MV-4-11 (cell line): ENCODE results near the gene ZSWIM7.

ENCODE experiments used
- DNase-seq: peaks from one replicate; lab custom pipeline; 2025; lab: John Stamatoyannopoulos, UW

Gene ZSWIM7, protein sequence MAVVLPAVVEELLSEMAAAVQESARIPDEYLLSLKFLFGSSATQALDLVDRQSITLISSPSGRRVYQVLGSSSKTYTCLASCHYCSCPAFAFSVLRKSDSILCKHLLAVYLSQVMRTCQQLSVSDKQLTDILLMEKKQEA

DNA sequence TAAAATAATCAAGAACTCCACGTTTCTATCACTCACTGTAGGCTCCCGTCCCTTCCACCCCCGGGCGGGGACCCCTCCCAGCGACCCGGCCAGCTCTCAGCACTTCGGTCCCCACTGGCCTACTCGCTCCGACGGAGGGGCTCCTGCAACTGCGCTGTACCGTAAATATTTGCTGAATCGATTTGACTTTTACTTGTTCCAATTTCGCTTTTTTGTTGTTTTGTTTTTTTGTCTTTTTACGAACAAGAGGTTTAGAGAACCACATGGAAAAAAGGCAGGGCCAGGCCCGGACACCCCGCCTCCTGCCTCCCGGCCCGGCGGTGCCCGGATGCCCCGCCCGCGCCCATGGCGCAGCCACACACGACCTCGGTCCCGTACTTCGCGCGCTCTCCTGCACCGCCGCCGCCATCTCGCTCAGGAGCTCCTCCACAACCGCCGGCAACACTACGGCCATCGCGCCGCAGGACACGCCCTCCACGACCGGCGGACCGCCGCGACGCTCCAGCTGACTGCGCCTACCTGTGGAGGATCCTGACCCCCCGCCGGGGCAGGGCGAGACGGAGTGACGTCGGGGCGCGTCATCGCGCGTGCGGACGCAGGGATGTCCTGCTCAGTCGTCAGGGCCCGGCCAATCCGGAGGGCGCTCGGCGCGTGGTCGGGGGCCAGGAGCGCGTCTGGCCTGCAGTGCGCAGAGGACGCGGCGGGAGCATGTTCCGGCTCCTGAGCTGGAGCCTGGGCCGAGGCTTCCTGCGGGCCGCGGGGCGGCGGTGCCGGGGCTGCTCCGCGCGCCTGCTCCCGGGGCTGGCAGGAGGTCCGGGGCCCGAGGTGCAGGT, at the start of gene ZSWIM7, which contains the start of gene TTC19:
ZSWIM7 (minus strand) TSS at position 564 of the 833 bp plus-strand sequence; CDS start at position 454, 110 bp downstream.
TTC19 (plus strand) TSS at position 684 of the 833 bp plus-strand sequence; CDS start at position 709, 25 bp downstream.
- DNase-seq = peak; percentile 88

DNA sequence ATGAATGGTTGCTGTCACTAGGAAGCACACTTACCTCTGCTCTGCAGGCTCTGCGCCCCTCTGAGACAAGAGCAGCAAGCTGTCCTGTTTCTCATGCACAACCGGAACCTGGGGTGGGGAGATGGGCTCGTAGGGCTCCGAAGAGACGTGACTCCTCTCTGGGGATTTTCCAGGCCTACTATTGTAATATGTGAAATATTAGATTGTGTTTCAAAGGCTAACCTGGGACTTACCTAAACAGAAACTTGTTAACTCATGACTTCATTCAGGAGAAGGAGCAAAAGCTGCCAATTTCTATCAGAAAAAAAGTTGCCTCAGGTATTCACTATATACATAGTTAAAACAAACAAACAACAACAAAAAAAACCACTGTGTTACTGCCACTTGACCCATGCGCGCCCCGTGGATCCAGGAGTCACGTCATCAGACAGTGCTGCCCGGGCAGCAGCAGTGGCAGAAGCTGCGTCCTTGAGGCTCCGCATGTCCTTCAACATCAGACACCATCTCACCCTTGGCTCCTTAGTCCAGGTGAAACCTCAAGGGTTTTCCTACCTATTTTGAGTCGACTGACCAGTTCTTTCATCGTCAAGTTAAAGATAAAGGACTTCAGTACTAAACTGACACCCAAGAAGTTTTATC, 49.4 kb upstream of the ZSWIM7 start:
- no peak for DNase-seq

DNA sequence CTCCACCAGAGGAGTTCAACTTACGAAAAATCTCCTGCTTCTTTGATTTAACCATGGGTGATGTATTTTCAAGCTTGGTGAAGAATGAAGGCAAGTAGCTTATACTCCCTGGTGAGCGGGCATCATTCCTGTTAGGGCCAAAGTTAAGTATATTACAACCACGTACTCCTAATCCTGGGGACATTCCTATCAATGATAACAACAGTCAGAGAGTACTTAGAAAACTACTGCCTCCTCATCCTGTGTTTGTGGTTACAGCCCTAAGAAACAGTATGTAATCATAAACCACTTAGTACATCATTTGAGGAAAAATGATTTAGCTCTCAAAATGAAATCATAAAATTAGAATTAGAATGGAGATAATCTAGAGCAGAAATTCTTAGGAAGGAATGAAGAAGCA, 47.5 kb upstream of the ZSWIM7 start:
- no peak for DNase-seq

DNA sequence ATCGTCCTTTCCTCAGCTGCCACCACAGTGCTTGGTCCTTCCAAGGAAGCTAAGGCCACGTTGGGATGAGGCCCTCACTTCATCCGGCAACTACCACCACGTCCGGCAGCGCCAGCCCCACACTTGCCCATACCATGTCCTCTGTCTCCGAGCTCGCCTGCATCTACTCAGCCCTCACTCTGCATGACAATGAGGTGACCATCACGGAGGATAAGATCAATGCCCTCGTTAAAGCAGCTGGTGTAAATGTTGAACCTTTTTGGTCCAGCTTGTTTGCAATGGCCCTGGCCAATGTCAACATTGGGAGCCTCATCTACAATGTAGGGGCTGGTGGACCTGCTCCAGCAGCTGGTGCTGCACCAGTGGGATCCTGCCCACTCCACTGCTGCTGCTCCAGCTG, 45.0 kb upstream of the ZSWIM7 start:
- DNase-seq = no peak

DNA sequence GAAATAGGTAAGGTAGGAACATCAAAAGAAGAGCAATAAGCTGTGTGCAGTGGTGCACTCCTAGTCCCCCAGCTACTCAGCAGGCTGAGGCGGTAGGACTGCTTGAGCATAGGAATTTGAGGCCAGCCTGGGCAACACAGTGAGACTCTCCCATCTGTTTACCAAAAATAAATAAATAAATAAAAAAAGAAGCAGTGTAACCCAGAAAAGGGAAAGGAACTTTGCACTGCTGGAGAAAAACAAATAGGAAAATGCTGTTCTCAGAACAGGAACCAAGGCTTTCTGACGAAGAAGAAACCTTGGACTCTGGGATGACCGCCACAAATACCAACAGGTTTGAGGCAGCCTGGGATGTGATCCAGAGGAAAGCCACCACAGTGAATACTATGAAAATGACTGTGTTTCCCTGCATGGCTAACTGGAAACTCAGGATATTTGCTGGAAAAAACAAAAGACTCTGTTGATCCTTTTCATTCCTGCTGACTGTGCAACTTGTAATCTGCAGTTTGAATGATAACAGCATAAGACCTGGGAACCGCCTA, 41.3 kb upstream of the ZSWIM7 start:
- DNase-seq = no peak

DNA sequence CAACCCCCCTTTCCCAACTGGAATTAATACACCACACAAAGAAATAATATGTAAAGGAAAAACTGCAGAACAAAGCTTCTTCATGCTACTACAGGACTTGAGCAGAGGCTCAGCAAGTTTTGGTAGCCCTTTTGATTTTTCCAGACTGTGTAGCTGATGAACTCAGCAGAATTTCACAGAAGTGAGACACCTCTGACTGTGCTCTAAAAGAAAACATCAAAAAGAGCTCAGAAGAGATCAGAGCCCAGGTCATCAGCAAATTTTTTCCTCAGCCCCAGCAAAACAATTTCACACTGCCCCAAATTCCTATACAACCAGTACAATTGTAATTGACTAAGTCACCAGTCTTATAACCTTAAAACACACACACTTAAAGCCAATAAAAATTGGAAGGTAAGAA, 38.1 kb upstream of the ZSWIM7 start:
- DNase-seq = no peak

DNA sequence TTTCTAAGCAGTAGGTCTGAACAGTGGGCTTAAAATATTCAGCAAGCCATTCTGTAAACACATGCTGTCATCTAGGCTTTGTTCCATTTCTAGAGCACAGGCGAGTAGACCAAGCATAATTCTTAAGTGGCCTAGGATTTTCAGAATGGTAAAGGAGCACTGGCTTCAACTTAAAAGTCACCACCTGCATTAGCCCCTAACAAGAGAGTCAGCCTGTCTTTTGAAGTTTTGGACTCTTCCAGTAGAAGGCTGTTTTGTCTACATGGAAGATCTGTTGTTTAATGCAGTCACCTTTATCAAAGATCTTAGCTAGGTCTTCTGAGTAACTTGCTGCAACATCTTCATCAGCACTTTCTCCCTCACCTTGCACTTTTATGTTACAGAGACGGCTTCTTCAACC, 36.8 kb upstream of the ZSWIM7 start:
- no peak for DNase-seq

DNA sequence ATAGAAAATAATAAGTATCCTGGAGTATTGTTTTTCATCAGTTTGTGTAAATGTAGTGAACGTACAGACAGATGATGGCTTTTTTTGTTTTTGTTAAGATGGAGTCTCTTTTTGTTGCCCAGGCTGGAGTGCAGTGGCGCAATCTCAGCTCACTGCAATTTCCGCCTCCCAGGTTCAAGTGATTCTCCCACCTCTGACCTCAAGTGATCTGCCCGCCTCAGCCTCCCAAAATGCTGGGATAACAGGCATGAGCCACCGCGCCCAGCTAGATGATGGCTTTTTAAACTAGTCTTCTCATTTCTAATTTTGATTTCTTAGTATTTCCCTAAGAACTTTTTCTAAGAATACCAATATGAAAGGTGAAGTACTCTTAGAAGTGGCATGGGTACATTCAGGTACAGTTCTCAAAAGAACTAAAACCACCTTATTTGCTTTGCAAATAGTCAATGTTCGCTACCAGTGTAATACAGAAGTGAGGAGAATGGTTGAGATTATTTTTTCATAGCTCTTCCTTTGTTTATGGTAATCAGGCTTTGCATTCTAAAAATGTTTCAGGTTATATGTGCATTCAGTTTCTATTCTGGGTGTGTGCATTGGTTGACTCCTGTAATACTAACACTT, 34.3 kb upstream of the ZSWIM7 start:
- DNase-seq = no peak

DNA sequence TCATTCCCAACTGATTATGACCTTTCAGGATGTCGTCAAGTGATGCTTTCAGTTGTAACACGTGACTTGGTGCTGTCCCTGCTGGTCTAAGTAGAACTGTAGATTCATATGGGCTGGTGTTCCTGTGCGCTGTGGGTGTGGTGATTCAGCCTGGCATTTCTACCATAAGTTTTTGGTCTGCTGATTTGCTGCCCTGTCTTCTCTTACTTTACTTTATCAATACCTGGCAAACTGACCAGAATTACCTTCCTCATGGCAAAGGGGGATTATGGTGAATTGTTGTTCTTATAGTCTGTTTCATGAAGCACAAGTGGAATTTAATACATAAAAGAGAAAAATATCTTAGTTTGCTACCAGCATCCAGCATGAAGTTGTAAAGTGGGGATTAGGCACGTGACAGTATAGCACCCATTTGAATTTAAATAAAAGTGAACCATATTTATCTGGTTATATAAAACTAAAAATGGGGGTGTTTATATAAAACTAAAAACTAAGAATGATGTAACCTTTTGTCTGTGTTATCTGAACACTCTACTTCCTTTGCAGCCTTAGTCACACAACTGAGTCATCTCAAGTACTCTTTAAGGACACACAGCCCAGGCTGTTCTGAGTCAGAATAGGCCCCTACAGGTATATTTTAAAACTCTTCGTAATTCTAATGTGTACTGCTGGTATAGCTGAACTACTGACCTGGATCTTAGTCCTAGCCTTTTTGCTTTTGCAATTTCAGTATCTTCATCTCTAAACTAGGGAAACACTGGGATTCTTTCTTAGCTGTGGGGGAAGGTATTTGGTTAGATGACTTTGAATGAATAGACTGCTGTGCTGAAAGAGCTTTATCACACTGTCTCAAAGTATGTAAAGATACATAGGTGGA, 28.4 kb upstream of the ZSWIM7 start:
- peak; percentile 66 for DNase-seq

DNA sequence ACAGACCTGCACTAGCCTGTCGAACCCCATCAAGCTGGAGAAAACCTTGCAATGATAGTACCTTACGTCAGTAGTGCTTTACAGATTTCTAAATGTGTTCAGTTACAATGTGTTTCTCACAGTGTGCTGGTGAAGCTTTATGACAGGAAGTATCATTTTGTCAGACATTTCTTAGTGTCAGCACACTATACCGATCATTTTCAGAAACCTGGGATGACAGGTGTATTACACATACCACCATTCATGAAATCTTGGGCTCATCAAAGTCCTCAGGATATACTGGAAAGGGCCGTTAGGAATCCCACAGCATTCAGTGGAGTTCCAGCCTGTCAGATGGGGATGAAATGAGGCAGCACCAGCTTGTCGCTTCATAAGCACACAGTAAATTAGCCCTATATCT, 27.4 kb upstream of the ZSWIM7 start:
- DNase-seq = no peak

DNA sequence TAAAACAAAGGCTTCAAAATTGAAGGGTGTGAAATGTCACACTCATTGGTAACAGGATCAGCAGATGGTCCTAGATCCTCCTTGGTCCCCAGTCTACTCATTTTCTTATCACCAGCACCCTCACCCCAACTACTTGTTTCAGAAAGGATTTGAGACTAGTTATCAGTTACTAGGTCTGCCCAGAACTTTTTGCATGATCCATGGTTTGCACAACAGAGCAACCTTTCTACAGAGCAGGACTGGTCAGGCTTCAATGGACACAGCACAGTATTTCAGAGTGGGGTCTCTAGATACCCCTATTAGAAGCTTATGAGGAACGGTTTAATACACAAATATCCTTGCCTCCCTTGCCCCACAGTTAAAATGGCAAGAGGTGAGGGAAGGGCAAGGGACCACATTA, 25.7 kb upstream of the ZSWIM7 start:
- DNase-seq = no peak

DNA sequence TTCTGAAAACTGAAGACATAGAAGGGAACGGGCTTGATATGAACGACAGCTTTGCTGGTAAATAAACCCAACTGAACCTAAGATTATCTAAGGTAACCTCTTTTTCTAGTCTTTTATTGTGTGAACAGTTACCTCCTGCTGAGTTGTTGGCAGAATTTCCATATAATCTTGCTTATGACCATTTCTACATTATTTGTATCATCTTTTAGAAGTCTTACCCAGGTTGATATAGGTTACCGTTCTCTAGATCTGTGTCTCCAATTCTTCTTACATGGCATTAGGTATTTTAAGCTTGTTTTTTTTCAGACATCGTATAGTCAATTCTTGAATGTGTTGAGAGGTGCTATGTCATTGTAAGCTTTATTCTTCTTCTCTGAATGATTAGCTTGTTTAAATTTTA, 24.4 kb upstream of the ZSWIM7 start:
- DNase-seq = no peak

DNA sequence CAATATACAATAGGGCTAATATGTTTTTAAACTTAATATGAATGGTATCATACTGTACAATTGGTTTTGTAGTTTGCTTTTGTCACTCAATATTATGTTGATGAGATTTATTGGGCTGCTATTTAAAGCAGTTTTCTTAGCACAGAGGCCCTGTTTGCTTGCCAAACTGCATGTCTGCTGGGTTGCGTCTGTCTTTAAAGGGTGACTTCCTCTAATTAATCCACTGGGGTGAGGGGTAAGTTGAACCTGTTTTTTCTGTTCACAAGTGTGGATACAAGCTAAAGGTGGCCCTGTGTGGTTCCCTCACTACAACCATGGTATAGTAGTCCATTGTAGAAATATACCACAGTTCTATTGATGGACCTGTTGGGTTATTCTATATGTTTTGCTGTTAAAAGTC, 19.8 kb upstream of the ZSWIM7 start:
- peak; percentile 18 for DNase-seq

DNA sequence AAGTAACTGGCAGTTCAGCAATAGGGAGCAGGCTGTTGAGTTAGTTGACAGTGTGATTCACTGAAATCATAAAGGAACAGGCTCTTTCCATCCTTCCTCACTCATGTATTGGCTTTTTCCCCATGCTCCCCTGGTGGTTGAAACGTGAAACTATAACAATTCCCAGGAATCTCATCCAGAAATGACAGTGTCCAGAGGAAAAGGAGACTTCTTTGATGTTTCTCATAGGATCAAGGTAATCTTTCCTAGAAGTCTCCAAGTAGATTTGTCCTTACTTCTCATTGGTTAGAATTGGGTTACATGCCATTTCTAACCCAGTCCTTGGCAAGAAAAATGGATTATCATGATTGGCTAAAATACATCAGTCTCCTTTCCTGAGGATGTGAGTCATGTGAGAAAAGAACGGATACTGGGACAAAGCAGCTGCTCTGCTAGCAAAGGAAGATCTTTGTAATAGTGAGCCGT, 14.5 kb upstream of the ZSWIM7 start:
- no peak for DNase-seq

DNA sequence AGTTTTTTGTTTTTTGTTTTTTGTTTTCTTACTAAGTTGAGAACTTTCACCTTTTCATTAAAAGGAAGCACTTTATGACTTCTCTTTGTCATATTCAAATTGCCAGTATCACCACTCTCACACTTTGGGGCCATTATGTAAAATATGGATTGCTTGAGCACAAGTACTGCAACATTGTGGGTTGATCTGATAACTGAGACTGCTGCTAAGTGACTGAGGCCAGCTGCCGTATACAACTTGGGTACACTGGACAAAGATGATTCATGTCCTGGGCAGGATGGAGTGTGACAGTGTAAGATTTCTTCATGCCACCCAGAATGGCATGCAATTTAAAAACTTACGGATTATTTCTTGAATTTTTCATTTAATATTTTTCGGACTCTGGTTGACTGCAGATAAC, 7.9 kb upstream of the ZSWIM7 start:
- DNase-seq = no peak

DNA sequence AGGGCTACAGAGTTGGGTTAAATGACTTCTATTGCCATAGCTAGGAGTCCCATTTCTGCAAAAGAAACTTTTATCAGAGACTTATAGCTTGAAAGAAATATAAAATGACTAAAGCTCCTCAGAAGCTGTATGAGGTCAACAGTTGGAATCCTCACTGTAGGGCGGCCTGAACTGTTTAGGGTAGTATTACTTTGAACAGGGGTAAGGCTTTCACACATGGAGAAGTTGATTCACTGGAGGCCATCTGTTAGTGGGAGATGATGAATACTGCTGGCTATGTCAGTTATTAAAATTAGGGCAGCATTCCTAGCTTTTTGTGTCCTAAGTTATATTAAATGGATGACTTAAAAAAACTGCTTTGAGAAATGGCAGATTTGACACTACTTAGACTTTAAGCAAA, 6.1 kb upstream of the ZSWIM7 start:
- no peak for DNase-seq

DNA sequence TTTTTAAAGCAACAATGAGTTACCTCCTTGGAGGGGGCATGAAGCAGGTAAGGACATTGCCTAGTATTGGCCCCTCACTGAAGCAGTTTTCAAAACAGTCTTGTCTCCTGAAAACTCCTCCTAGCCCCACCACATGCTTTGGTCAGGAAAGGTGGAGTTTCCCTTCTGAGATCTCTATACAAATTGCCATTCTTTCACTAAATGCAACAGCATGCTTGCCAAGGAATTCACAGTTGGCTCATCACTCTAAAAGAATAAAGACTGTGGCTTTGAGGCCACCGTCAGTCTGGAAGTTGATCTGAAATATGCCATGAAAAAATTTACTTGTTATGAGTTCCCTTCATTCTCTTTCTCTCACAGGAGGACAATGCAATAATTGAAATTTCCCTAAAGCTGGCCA, 4.3 kb upstream of the ZSWIM7 start:
- no peak for DNase-seq

DNA sequence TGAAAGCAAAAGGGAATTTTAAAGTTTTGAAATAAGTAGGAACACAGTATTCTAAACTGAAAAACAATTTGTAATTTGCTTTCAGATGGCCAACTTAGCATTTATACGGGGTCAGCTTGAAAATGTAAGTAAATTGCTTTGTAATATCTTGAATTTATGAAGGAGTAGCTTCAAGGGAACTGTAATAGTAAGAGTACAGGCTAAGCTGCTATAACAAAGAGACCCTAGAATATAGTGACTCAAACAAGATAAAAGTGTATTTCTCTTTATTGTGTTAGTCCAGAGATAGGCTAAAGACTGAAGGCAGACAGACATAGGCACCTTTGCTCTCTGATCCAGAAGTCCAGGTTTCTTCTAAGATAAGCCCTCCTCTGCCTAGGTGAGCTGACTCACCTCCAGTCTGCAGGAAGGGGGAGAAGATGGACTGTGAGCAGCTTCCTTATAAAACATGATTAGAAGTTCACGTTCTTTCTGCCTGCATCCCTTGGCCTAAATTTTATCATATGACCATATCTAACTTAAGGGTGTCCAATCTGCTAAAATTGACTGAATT, 3.3 kb upstream of the ZSWIM7 start:
- no peak for DNase-seq

DNA sequence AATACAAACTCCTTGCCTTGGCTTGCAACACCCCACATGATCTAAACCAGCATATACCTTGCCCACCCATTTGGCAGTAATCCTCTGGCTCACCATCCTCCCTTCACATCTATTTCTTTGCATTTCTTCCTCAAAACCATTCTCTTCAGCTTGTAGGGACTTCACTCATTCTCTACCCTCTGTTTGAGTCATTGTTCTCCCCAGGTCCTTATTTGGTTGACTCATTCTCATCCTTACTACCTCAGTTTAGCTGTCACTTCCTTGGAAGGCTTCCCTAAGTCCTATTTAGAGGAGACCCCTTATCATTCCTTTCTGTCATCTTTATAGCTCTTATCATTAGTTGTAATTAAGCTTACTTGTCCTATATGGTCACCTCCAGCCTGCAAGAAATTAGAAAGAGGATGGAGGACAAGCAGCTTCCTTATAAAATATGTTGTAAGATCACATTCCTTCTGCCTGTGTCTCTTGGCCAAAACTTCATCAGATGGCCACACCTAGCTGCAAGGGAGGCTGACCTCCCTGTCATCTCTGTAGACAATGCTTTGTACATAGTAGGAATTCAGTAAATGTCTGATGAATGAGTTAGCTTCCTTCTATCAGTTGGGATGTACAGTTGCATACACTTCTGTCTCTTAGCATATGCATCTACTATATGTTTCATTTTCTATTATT, 1.9 kb upstream of the ZSWIM7 start:
- peak; percentile 12 for DNase-seq
